SK-N-SH treated with all-trans-retinoic acid at 6 μM for 48 hours (cell line): ENCODE results near the gene DPYSL4.

Experiments
- ATAC-seq: fragments of 200-7000 bp; cut with Tn5 transposase; 3 replicates; pipeline ENCODE4 v1.9.1; 2020; ENCODE audit warnings: mild to moderate bottlenecking, moderate library complexity
- ARNTL ChIP-seq: fragments of 450-650 bp; formaldehyde crosslinking; IDR thresholded peaks from 2 replicates; pipeline ENCODE4 v1.5.0; 2020; ENCODE audit warnings: low read depth, mild to moderate bottlenecking, moderate library complexity, borderline replicate concordance
- BACH2 ChIP-seq: fragments of 250-450 bp; sonication (Bioruptor Pico); IDR thresholded peaks from 2 replicates; pipeline ENCODE4 v1.9.0; 2021; ENCODE audit warnings: mild to moderate bottlenecking, borderline replicate concordance
- CREB5 ChIP-seq: fragments of 250-450 bp; sonication (Bioruptor Pico); IDR thresholded peaks from 2 replicates; pipeline ENCODE4 v1.5.1; 2020; ENCODE audit warnings: low read depth, mild to moderate bottlenecking, moderate library complexity
- CSDC2 ChIP-seq: fragments of 250-450 bp; sonication (Bioruptor Pico); IDR thresholded peaks from 2 replicates; pipeline ENCODE4 v1.5.0; 2020; ENCODE audit warnings: mild to moderate bottlenecking, moderate library complexity
- CSRNP3 ChIP-seq: fragments of 250-450 bp; sonication (Bioruptor Pico); IDR thresholded peaks from 2 replicates; pipeline ENCODE4 v1.5.1; 2021; ENCODE audit warnings: mild to moderate bottlenecking, moderate library complexity
- ESRRG ChIP-seq: fragments of 250-450 bp; sonication (Bioruptor Pico); IDR thresholded peaks from 2 replicates; pipeline ENCODE4 v1.6.1; 2021; ENCODE audit warnings: mild to moderate bottlenecking
- GLIS3 ChIP-seq: fragments of 250-450 bp; sonication (Bioruptor Pico); IDR thresholded peaks from 2 replicates; pipeline ENCODE4 v1.5.0; 2020; ENCODE audit warnings: mild to moderate bottlenecking, moderate library complexity
- ISL1 ChIP-seq: fragments of 250-450 bp; sonication (Bioruptor Pico); IDR thresholded peaks from 2 replicates; pipeline ENCODE4 v2.1.2; 2022; ENCODE audit warnings: mild to moderate bottlenecking, moderate library complexity
- OSR1 ChIP-seq: fragments of 250-450 bp; sonication (Bioruptor Pico); IDR thresholded peaks from 2 replicates; pipeline ENCODE4 v1.8.0; 2022; ENCODE audit warnings: moderate library complexity, mild to moderate bottlenecking, inconsistent platforms
- PPARA ChIP-seq: fragments of 250-450 bp; sonication (Bioruptor Pico); IDR thresholded peaks from 2 replicates; pipeline ENCODE4 v1.5.0; 2020; ENCODE audit warnings: mild to moderate bottlenecking, borderline replicate concordance
- RARB ChIP-seq: fragments of 250-450 bp; sonication (Bioruptor Pico); IDR thresholded peaks from 2 replicates; pipeline ENCODE4 v1.8.0; 2021; ENCODE audit warnings: mild to moderate bottlenecking, moderate library complexity
- SNAI2 ChIP-seq: fragments of 250-450 bp; sonication (Bioruptor Pico); IDR thresholded peaks from 2 replicates; pipeline ENCODE4 v1.5.0; 2020; ENCODE audit warnings: mild to moderate bottlenecking, moderate library complexity
- TCF4 ChIP-seq: fragments of 250-450 bp; sonication (Bioruptor Pico); IDR thresholded peaks from 2 replicates; pipeline ENCODE4 v1.8.0; 2021; ENCODE audit warnings: mild to moderate bottlenecking, moderate library complexity, borderline replicate concordance
- TOX ChIP-seq: fragments of 250-450 bp; sonication (Bioruptor Pico); IDR thresholded peaks from 2 replicates; pipeline ENCODE4 v1.8.0; 2021; ENCODE audit warnings: mild to moderate bottlenecking, moderate library complexity, borderline replicate concordance
- ZC3H10 ChIP-seq: fragments of 250-450 bp; sonication (Bioruptor Pico); IDR thresholded peaks from 2 replicates; pipeline ENCODE4 v1.5.1; 2021; ENCODE audit warnings: mild to moderate bottlenecking, moderate library complexity
- ZFP3 ChIP-seq: fragments of 250-450 bp; sonication (Bioruptor Pico); IDR thresholded peaks from 2 replicates; pipeline ENCODE4 v1.5.0; 2020; ENCODE audit warnings: mild to moderate bottlenecking, moderate library complexity
- ZFP30 ChIP-seq: fragments of 450-650 bp; formaldehyde crosslinking; IDR thresholded peaks from 2 replicates; pipeline ENCODE4 v1.5.0; 2022; ENCODE audit warnings: mild to moderate bottlenecking, moderate library complexity
- ZNF565 ChIP-seq: fragments of 450-650 bp; formaldehyde crosslinking; conservative IDR thresholded peaks from 2 replicates; pipeline ENCODE4 v1.5.0; 2020; ENCODE audit warnings: low read depth, mild to moderate bottlenecking, moderate library complexity
- ZNF70 ChIP-seq: fragments of 450-650 bp; formaldehyde crosslinking; IDR thresholded peaks from 2 replicates; pipeline ENCODE4 v1.5.0; 2020; ENCODE audit warnings: mild to moderate bottlenecking, moderate library complexity
- ZNF8 ChIP-seq: fragments of 450-650 bp; formaldehyde crosslinking; IDR thresholded peaks from 2 replicates; pipeline ENCODE4 v1.5.0; 2020; ENCODE audit warnings: mild to moderate bottlenecking, moderate library complexity
- TF ChIP-seq, protein P1 (sequence below): fragments of 250-450 bp; sonication (Bioruptor Pico); IDR thresholded peaks from 2 replicates; pipeline ENCODE4 v1.5.0; 2020; ENCODE audit warnings: mild to moderate bottlenecking, moderate library complexity

The DPYSL4 gene

DNA sequence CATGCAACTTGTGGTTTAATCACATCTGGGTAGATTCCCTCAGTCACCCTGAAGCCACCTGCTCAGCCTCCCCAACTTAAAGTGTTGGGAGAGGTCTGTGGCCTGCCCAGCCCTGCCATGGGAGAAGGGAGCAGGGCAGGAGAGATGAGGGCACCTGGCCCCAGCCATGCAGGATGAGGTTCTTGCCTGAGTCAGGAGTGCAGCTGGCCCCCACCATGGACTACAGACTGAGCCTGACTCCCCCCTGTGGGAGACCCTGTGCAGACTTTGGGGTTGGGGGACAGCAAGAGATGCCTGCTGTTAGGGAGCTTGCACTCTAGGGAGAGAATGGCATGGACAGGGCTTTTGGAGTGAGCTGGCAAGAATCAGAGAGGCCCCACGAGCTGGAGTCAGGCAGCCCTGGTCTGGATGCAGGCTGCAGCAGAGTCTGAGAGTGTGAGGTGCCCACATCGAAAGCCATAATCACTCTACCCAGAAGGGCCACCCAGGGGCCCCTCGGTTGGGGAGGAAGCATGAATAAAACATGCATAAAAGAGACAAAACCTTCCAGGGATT lies 34.7 kb upstream of the DPYSL4 start:
- TF ChIP-seq ESRRG (CRISPR knock-in tag), result no peak
- TF ChIP-seq GLIS3, result no peak
- TF ChIP-seq RARB (CRISPR knock-in tag), result no peak
- no peak for ATAC-seq

DNA sequence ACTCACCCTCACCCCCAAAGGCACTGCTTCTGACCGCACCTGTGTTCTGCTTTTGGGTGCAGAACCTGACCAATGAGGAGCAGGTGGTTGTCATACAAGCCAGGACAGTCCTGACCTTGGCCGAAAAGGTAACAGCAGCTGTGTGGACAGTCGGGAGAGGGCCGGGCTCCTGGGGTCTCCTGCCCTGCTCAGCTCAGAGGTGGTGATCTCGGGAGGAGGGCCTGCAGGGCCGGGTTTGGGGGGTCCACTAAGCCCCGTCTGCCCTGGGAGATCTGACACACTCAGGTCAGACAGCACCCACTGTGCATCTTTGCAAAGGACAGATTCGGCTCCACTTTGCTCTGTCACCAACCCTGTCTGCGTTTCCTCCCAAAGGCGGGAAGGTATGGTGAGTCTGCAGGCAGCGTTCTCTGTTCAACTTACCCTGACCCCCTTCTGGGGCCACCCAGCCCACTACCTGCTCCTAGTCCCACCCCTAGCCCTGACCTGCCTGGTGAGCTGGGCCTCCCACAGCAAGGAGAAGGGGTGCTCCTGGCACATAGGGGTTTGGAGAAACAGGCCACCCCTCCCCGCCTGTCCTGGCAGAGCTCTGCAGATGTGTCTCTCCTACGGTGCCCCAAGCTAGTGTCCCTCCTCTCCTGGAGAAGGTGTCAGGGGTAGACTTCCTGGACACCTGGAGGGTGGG lies 33.7 kb upstream of the DPYSL4 start:
- ATAC-seq, result no peak
- TF ChIP-seq ISL1 (CRISPR knock-in tag) (no peak), ZNF70 (CRISPR knock-in tag) (no peak), PPARA (CRISPR knock-in tag) (no peak), TCF4 (CRISPR knock-in tag) (no peak), ZC3H10 (CRISPR knock-in tag) (no peak), ZNF8 (CRISPR knock-in tag) (no peak), ZFP30 (no peak), ESRRG (CRISPR knock-in tag) (no peak), BACH2 (CRISPR knock-in tag) (no peak)
- TF ChIP-seq, protein P1, sequence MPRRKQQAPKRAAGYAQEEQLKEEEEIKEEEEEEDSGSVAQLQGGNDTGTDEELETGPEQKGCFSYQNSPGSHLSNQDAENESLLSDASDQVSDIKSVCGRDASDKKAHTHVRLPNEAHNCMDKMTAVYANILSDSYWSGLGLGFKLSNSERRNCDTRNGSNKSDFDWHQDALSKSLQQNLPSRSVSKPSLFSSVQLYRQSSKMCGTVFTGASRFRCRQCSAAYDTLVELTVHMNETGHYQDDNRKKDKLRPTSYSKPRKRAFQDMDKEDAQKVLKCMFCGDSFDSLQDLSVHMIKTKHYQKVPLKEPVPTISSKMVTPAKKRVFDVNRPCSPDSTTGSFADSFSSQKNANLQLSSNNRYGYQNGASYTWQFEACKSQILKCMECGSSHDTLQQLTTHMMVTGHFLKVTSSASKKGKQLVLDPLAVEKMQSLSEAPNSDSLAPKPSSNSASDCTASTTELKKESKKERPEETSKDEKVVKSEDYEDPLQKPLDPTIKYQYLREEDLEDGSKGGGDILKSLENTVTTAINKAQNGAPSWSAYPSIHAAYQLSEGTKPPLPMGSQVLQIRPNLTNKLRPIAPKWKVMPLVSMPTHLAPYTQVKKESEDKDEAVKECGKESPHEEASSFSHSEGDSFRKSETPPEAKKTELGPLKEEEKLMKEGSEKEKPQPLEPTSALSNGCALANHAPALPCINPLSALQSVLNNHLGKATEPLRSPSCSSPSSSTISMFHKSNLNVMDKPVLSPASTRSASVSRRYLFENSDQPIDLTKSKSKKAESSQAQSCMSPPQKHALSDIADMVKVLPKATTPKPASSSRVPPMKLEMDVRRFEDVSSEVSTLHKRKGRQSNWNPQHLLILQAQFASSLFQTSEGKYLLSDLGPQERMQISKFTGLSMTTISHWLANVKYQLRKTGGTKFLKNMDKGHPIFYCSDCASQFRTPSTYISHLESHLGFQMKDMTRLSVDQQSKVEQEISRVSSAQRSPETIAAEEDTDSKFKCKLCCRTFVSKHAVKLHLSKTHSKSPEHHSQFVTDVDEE (CRISPR knock-in tag), result no peak

DNA sequence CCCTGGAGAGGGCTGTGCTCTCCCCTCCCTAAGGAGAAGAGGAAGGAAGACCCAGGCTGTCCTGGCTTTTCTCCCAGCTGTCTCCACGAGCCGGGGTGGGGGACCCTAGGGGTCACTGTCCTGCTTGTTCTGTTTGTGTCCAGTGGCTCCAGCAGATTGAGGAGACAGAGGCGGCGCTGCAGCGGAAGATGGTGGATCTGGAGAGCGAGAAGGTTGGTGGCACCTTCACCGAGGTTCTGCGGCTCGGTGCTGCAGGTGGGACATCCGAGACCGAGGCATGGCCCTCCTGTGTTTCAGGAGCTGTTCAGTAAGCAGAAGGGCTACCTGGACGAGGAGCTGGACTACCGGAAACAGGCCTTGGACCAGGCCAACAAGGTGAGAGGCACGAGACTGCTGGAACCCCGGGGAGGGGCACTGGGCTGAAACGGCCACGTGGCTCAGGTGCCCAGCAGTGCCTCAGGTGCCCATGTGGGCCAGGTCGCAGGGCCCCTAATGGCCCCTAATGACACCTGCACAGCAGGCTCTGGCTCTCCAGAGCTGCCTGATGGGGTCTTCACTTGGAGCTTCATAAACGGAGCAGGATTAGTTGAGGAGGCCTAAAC lies 33.0 kb upstream of the DPYSL4 start:
- no peak for ATAC-seq

DNA sequence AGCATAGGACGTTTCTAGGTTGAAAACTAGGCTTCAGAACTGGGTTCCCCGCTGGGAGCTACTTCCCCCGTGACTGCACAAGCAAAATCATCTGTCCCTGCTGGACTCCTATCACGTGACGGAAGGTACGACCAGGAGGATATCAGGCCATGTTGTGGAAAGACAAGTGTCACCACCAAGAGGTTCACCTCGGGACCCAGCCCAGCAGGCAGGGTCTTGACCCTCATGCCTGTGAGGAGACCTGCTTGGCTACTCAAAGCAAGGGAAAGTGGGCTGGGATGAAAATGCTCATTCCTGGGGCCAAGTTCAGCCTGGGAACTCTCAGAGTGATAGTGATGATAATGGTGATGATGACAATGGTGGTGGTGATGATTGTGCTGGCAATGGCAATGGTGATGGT lies 32.3 kb upstream of the DPYSL4 start:
- no peak for ATAC-seq
- TF ChIP-seq CSDC2, result no peak
- TF ChIP-seq BACH2 (CRISPR knock-in tag), result no peak
- TF ChIP-seq ESRRG (CRISPR knock-in tag), result no peak
- no peak for TF ChIP-seq ZNF70 (CRISPR knock-in tag)
- TF ChIP-seq ARNTL (CRISPR knock-in tag), result no peak
- no peak for TF ChIP-seq TOX (CRISPR knock-in tag)
- TF ChIP-seq, protein P1 (CRISPR knock-in tag), result no peak
- TF ChIP-seq CSRNP3 (CRISPR knock-in tag), result no peak
- no peak for TF ChIP-seq ZFP3
- TF ChIP-seq ZNF565 (CRISPR knock-in tag), result no peak
- TF ChIP-seq CREB5 (CRISPR knock-in tag), result no peak
- no peak for TF ChIP-seq GLIS3
- no peak for TF ChIP-seq OSR1 (CRISPR knock-in tag)
- TF ChIP-seq ZFP30, result no peak
- TF ChIP-seq SNAI2 (CRISPR knock-in tag), result no peak

More for the DNA sequence above, 33.0 kb upstream of the DPYSL4 start:
- no peak for TF ChIP-seq CSDC2
- TF ChIP-seq OSR1 (CRISPR knock-in tag), result no peak
- no peak for TF ChIP-seq ZFP3
- no peak for TF ChIP-seq ZC3H10 (CRISPR knock-in tag)
- TF ChIP-seq ZNF8 (CRISPR knock-in tag), result no peak
- no peak for TF ChIP-seq ZFP30
- no peak for TF ChIP-seq CSRNP3 (CRISPR knock-in tag)
- TF ChIP-seq GLIS3, result no peak
- no peak for TF ChIP-seq SNAI2 (CRISPR knock-in tag)
